ENCODE results near the gene FAM50A. TPM values are rescaled to one million over a fixed set of nuclear protein-coding genes. Genes with fewer than 3 reads are reported as not detected.
A peak's percentile ranks its signal among the peaks of the same experiment; 100 is the strongest.

The FAM50A gene
- total and polyA plus RNA-seq, 4 donors = 10.9 to 25.1 (median 14.0) TPM

DNA sequence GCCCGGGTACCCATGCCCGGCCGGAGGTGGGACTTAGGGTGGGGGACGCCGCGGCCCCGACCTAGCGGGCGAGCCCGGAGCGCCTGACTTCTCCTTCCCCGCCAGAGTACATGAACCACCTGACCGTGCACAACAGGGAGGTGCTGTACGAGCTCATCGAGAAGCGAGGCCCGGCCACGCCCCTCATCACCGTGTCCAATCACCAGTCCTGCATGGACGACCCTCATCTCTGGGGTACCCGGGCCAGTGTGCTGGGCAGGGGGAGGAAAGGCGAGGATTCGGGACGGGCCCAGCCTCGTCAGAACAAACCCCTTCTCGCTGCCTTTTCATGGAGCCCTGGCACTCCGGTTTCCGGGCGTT, 32.0 kb upstream of the FAM50A start:
- Histone ChIP-seq H3K36me3 (ENCODE audit: control insufficient read depth in 4 of 4, insufficient read depth in 3 of 4, low read depth in 1 of 4, low read length in 3 of 4) (peaks cover 0 to 2% (median 0%) of the 10 kb centered on the region in 4 donors), H3K27ac (ENCODE audit: low read depth in 1 of 2, low read length in 2 of 2) (peak overlapping the region; percentile 90 to 96), H3K9me3 (ENCODE audit: control insufficient read depth in 4 of 4, low read length in 3 of 4) (no peaks in the 10 kb centered on the region), H3K4me3 (ENCODE audit: low read depth in 1 of 3, low read length in 3 of 3) (peak overlapping the region; percentile 59 to 85 (median 77)), H3K27me3 (ENCODE audit: control insufficient read depth in 4 of 4, insufficient read depth in 4 of 4, low read length in 3 of 4) (no peaks in the 10 kb centered on the region), H3K9ac (ENCODE audit: low read depth in 1 of 2, low read length in 2 of 2) (peak overlapping the region; percentile 47 to 53), H3K4me1 (ENCODE audit: control insufficient read depth in 4 of 4, insufficient read depth in 4 of 4, low read length in 3 of 4) (peaks cover 2 to 11% (median 7%) of the 10 kb centered on the region in 4 donors)
- DNase-seq (ENCODE audit: low spot score) = peak; percentile 51
- no peak for TF ChIP-seq FOXA2 (IDR thresholded peaks at IDR 0.05)
- TF ChIP-seq REST (IDR thresholded peaks at IDR 0.05) = no peak
- TF ChIP-seq, protein P1, sequence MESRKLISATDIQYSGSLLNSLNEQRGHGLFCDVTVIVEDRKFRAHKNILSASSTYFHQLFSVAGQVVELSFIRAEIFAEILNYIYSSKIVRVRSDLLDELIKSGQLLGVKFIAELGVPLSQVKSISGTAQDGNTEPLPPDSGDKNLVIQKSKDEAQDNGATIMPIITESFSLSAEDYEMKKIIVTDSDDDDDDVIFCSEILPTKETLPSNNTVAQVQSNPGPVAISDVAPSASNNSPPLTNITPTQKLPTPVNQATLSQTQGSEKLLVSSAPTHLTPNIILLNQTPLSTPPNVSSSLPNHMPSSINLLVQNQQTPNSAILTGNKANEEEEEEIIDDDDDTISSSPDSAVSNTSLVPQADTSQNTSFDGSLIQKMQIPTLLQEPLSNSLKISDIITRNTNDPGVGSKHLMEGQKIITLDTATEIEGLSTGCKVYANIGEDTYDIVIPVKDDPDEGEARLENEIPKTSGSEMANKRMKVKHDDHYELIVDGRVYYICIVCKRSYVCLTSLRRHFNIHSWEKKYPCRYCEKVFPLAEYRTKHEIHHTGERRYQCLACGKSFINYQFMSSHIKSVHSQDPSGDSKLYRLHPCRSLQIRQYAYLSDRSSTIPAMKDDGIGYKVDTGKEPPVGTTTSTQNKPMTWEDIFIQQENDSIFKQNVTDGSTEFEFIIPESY (IDR thresholded peaks at IDR 0.05) = no peak
- TF ChIP-seq YY1 (IDR thresholded peaks at IDR 0.05) = no peak
- no peak for TF ChIP-seq RAD21 (IDR thresholded peaks at IDR 0.05)
- TF ChIP-seq NR2F2 (IDR thresholded peaks at IDR 0.05) = no peak
- no peak for TF ChIP-seq EGR1 (IDR thresholded peaks at IDR 0.05; ENCODE audit: low read depth in 2 of 2)
- 5% methylated on average over 29 of the region's 29 CpGs for WGBS

GRCh38 chrX:154412468-154412867, 31.5 kb upstream of the FAM50A start:
- TF ChIP-seq RXRA (IDR thresholded peaks at IDR 0.05) = no peak
- TF ChIP-seq CTCF (IDR thresholded peaks at IDR 0.05; ENCODE audit: low read depth, low read length, missing input control) = no peak
- TF ChIP-seq FOXA2 (IDR thresholded peaks at IDR 0.05) = no peak
- no peak for TF ChIP-seq EGR1 (IDR thresholded peaks at IDR 0.05; ENCODE audit: low read depth in 2 of 2)
- TF ChIP-seq HNF4G (IDR thresholded peaks at IDR 0.05) = no peak
- TF ChIP-seq RAD21 (IDR thresholded peaks at IDR 0.05) = no peak
- TF ChIP-seq HNF4A (conservative IDR thresholded peaks at IDR 0.05) = no peak
- no peak for TF ChIP-seq NR2F2 (IDR thresholded peaks at IDR 0.05)
- no peak for TF ChIP-seq YY1 (IDR thresholded peaks at IDR 0.05)
- TF ChIP-seq GABPA (IDR thresholded peaks at IDR 0.05 in 1 of 2, conservative IDR thresholded peaks at IDR 0.05 in 1 of 2) = no peak
- TF ChIP-seq REST (IDR thresholded peaks at IDR 0.05) = no peak
- peak overlapping the region in 2 of 3 donors; percentile 77 to 85 for H3K4me3 ChIP-seq (ENCODE audit: low read depth in 1 of 3, low read length in 3 of 3)
- no peaks in the 10 kb centered on the region for H3K9me3 ChIP-seq (ENCODE audit: control insufficient read depth in 4 of 4, low read length in 3 of 4)
- 61% methylated on average over 4 of the region's 4 CpGs for WGBS
- DNase-seq (ENCODE audit: low spot score) = no peak
- peaks cover 2 to 11% (median 7%) of the 10 kb centered on the region in 4 donors for H3K4me1 ChIP-seq (ENCODE audit: control insufficient read depth in 4 of 4, insufficient read depth in 4 of 4, low read length in 3 of 4)
- peaks cover 0 to 2% (median 0%) of the 10 kb centered on the region in 4 donors for H3K36me3 ChIP-seq (ENCODE audit: control insufficient read depth in 4 of 4, insufficient read depth in 3 of 4, low read depth in 1 of 4, low read length in 3 of 4)
- H3K27me3 ChIP-seq (ENCODE audit: control insufficient read depth in 4 of 4, insufficient read depth in 4 of 4, low read length in 3 of 4) = no peaks in the 10 kb centered on the region
- peak overlapping the region; percentile 90 to 96 for H3K27ac ChIP-seq (ENCODE audit: low read depth in 1 of 2, low read length in 2 of 2)
- no peak overlapping the region for H3K9ac ChIP-seq (ENCODE audit: low read depth in 1 of 2, low read length in 2 of 2)

Data from liver (tissue), 9 donors.